GM18498 (cell line): ENCODE results near the gene KIAA1958.

ENCODE experiments used
- ATAC-seq: cut with Tn5 transposase; IDR thresholded peaks from one replicate; pipeline ENCODE4 v1.9.1; 2021; ENCODE audit warnings: mild to moderate bottlenecking, moderate library complexity; ENCODE audit not compliant: unreplicated experiment

KIAA1958 gene

GRCh38 chr9:112529316-112529715, 42.7 kb downstream of the KIAA1958 start:
- ATAC-seq = no peak

- ATAC-seq = no peak
Observed at GRCh38 chr9:112530751-112531205, 44.2 kb downstream of the KIAA1958 start.

GRCh38 chr9:112531666-112532282, 45.1 kb downstream of the KIAA1958 start:
- ATAC-seq = no peak

GRCh38 chr9:112532427-112532826, 45.8 kb downstream of the KIAA1958 start:
- no peak for ATAC-seq

- ATAC-seq = no peak
Observed at GRCh38 chr9:112533660-112534059, 47.0 kb downstream of the KIAA1958 start.

GRCh38 chr9:112535301-112535700, 48.7 kb downstream of the KIAA1958 start:
- ATAC-seq = no peak

GRCh38 chr9:112535811-112536210, 49.2 kb downstream of the KIAA1958 start:
- ATAC-seq = no peak

- no peak for ATAC-seq
Observed at GRCh38 chr9:112537561-112537960, 50.9 kb downstream of the KIAA1958 start.

GRCh38 chr9:112540800-112541199, 54.2 kb downstream of the KIAA1958 start:
- no peak for ATAC-seq

- no peak for ATAC-seq
Observed at GRCh38 chr9:112541685-112542084, 55.1 kb downstream of the KIAA1958 start.

GRCh38 chr9:112542593-112543292, 56.1 kb downstream of the KIAA1958 start:
- no peak for ATAC-seq

GRCh38 chr9:112544477-112544876, 57.9 kb downstream of the KIAA1958 start:
- ATAC-seq = no peak

GRCh38 chr9:112545237-112545636, 58.6 kb downstream of the KIAA1958 start:
- ATAC-seq = no peak

GRCh38 chr9:112546149-112547012, 59.8 kb downstream of the KIAA1958 start:
- no peak for ATAC-seq

- no peak for ATAC-seq
Observed at GRCh38 chr9:112548051-112548440, 61.4 kb downstream of the KIAA1958 start.

GRCh38 chr9:112548836-112549595, 62.4 kb downstream of the KIAA1958 start:
- no peak for ATAC-seq

GRCh38 chr9:112550531-112550930, 63.9 kb downstream of the KIAA1958 start:
- no peak for ATAC-seq

GRCh38 chr9:112551641-112552040, 65.0 kb downstream of the KIAA1958 start:
- no peak for ATAC-seq

- no peak for ATAC-seq
Observed at GRCh38 chr9:112552229-112553056, 65.8 kb downstream of the KIAA1958 start.

GRCh38 chr9:112553256-112553826, 66.7 kb downstream of the KIAA1958 start:
- no peak for ATAC-seq
